H1 (cell line): Measurements from ENCODE around the gene SPARC. TPM values are rescaled to one million over a fixed set of nuclear protein-coding genes. Genes with fewer than 3 reads are reported as not detected.

Experiments used
- POU5F1 ChIP-seq: IDR thresholded peaks from 2 replicates; pipeline ENCODE4 v1.6.1; 2011; ENCODE audit warnings: low read depth, mild to moderate bottlenecking, low read length, moderate library complexity
- polyA plus RNA-seq, 7 experiments: library from polyadenylated mRNA; depleted of rRNA in 3 of 7; stranded (reverse) in 5 of 7; unstranded in 2 of 7; fragments of >200 nt in 5 of 7; fragments of 200-250 nt in 2 of 7; gene quantifications; 1 replicate in 5 of 7; 2 replicates in 1 of 7; 4 replicates in 1 of 7; pipeline versions ENCODE4 v1.2.1 to v1.2.3, GENCODE V29; 2011 to 2013; ENCODE audit warnings: missing spikeins in 2 of 7, mixed read lengths in 2 of 7
- total RNA-seq: library from RNA; stranded (reverse); fragmentation: NEBNext Ultra II Directional; extraction: Animal tissue kit (Norgen Biotek cat#: 25700); gene quantifications from 2 replicates; pipeline ENCODE4 v1.2.1, GENCODE V29; 2021
- TF ChIP-seq, protein P1 (sequence below): fragments of 300-600 bp; sonication (generic); IDR thresholded peaks from 2 replicates; pipeline ENCODE4 v1.7.1; 2012; ENCODE audit warnings: low read length, moderate library complexity, mild to moderate bottlenecking, inconsistent platforms; ENCODE audit not compliant: insufficient replicate concordance
- TF ChIP-seq, protein P2 (sequence below), 3 experiments: IDR thresholded peaks; 1 replicate in 2 of 3; 2 replicates in 1 of 3; pipeline versions ENCODE4 v1.5.1 to v1.6.1; 2011; ENCODE audit warnings: low read length in 3 of 3, mild to moderate bottlenecking in 3 of 3, inconsistent platforms in 2 of 3, low read depth in 1 of 3, moderate library complexity in 1 of 3; ENCODE audit not compliant: insufficient read depth in 1 of 3; ENCODE audit errors: control extremely low read depth in 1 of 3

Gene SPARC
- total and polyA plus RNA-seq, 2 of the 8 experiments (the other 6 are each of a cell fraction or from before 2014, with no cell fraction given), result 375 to 438 TPM

DNA sequence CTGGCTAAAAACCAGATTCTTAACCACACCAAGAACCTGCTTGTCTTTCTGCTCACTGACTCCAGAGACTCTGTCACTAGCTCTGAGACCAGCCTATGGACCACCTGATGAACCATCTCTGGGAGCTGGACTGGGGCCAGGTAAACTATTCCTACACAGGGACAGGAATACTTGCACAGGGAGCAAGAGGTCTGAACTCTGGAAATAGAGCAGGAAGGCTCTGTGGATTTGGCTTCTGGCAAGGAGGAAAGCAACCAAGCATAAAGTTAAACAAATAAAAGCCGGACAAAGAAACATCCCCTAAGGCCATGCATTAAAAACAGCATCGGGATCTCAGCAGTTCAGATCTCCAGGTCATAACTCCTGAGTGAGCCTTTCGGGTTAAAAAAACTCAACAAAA is 5.6 kb upstream of the SPARC start (continued):
- TF ChIP-seq, protein P1, sequence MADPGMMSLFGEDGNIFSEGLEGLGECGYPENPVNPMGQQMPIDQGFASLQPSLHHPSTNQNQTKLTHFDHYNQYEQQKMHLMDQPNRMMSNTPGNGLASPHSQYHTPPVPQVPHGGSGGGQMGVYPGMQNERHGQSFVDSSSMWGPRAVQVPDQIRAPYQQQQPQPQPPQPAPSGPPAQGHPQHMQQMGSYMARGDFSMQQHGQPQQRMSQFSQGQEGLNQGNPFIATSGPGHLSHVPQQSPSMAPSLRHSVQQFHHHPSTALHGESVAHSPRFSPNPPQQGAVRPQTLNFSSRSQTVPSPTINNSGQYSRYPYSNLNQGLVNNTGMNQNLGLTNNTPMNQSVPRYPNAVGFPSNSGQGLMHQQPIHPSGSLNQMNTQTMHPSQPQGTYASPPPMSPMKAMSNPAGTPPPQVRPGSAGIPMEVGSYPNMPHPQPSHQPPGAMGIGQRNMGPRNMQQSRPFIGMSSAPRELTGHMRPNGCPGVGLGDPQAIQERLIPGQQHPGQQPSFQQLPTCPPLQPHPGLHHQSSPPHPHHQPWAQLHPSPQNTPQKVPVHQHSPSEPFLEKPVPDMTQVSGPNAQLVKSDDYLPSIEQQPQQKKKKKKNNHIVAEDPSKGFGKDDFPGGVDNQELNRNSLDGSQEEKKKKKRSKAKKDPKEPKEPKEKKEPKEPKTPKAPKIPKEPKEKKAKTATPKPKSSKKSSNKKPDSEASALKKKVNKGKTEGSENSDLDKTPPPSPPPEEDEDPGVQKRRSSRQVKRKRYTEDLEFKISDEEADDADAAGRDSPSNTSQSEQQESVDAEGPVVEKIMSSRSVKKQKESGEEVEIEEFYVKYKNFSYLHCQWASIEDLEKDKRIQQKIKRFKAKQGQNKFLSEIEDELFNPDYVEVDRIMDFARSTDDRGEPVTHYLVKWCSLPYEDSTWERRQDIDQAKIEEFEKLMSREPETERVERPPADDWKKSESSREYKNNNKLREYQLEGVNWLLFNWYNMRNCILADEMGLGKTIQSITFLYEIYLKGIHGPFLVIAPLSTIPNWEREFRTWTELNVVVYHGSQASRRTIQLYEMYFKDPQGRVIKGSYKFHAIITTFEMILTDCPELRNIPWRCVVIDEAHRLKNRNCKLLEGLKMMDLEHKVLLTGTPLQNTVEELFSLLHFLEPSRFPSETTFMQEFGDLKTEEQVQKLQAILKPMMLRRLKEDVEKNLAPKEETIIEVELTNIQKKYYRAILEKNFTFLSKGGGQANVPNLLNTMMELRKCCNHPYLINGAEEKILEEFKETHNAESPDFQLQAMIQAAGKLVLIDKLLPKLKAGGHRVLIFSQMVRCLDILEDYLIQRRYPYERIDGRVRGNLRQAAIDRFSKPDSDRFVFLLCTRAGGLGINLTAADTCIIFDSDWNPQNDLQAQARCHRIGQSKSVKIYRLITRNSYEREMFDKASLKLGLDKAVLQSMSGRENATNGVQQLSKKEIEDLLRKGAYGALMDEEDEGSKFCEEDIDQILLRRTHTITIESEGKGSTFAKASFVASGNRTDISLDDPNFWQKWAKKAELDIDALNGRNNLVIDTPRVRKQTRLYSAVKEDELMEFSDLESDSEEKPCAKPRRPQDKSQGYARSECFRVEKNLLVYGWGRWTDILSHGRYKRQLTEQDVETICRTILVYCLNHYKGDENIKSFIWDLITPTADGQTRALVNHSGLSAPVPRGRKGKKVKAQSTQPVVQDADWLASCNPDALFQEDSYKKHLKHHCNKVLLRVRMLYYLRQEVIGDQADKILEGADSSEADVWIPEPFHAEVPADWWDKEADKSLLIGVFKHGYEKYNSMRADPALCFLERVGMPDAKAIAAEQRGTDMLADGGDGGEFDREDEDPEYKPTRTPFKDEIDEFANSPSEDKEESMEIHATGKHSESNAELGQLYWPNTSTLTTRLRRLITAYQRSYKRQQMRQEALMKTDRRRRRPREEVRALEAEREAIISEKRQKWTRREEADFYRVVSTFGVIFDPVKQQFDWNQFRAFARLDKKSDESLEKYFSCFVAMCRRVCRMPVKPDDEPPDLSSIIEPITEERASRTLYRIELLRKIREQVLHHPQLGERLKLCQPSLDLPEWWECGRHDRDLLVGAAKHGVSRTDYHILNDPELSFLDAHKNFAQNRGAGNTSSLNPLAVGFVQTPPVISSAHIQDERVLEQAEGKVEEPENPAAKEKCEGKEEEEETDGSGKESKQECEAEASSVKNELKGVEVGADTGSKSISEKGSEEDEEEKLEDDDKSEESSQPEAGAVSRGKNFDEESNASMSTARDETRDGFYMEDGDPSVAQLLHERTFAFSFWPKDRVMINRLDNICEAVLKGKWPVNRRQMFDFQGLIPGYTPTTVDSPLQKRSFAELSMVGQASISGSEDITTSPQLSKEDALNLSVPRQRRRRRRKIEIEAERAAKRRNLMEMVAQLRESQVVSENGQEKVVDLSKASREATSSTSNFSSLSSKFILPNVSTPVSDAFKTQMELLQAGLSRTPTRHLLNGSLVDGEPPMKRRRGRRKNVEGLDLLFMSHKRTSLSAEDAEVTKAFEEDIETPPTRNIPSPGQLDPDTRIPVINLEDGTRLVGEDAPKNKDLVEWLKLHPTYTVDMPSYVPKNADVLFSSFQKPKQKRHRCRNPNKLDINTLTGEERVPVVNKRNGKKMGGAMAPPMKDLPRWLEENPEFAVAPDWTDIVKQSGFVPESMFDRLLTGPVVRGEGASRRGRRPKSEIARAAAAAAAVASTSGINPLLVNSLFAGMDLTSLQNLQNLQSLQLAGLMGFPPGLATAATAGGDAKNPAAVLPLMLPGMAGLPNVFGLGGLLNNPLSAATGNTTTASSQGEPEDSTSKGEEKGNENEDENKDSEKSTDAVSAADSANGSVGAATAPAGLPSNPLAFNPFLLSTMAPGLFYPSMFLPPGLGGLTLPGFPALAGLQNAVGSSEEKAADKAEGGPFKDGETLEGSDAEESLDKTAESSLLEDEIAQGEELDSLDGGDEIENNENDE, result no peak
- TF ChIP-seq POU5F1, result no peak
- TF ChIP-seq, protein P2, sequence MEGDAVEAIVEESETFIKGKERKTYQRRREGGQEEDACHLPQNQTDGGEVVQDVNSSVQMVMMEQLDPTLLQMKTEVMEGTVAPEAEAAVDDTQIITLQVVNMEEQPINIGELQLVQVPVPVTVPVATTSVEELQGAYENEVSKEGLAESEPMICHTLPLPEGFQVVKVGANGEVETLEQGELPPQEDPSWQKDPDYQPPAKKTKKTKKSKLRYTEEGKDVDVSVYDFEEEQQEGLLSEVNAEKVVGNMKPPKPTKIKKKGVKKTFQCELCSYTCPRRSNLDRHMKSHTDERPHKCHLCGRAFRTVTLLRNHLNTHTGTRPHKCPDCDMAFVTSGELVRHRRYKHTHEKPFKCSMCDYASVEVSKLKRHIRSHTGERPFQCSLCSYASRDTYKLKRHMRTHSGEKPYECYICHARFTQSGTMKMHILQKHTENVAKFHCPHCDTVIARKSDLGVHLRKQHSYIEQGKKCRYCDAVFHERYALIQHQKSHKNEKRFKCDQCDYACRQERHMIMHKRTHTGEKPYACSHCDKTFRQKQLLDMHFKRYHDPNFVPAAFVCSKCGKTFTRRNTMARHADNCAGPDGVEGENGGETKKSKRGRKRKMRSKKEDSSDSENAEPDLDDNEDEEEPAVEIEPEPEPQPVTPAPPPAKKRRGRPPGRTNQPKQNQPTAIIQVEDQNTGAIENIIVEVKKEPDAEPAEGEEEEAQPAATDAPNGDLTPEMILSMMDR (IDR thresholded peaks at IDR 0.05; ENCODE audit: control extremely low read depth in 1 of 3, insufficient read depth in 1 of 3, low read depth in 1 of 3, low read length in 3 of 3), result no peak
